GM18951 (cell line): ENCODE results near the gene LRRC15.

ENCODE experiments used
- POLR2A ChIP-seq: IDR thresholded peaks from 4 replicates; pipeline ENCODE4 v1.6.1; 2011; ENCODE audit warnings: mild to moderate bottlenecking; ENCODE audit not compliant: insufficient read length, insufficient read depth; ENCODE audit errors: extremely low read depth
- in situ Hi-C: fragments of 300-500 bp; cut with MboI; formaldehyde crosslinking; loops from one replicate; pipeline ENCODE4 v1.12.0; 2022; ENCODE audit warnings: low sequenced_read_pairs, mixed read lengths, inconsistent platforms; ENCODE audit not compliant: unreplicated experiment

Gene LRRC15

DNA sequence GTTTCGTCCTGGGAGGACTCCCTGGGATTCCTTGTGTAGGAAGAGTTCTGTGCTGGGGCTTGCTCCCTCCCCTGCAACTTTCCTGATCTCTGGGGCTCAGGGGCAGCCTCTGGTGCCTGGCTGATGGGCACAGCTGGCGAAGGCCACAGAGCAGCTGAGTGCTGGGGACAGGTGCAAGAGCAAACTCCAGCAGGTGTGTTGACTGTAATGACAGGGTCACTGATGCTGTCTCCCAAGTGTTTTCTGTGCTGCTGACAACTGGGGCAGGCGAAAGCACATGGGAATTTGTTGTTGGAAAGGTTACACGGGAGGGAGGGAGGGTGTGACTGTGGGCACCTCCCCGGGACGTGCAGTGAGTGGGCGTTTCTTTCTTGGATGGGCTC, 40.0 kb downstream of the LRRC15 start:
- no peak for TF ChIP-seq POLR2A
- in situ Hi-C loops = no loop called here

DNA sequence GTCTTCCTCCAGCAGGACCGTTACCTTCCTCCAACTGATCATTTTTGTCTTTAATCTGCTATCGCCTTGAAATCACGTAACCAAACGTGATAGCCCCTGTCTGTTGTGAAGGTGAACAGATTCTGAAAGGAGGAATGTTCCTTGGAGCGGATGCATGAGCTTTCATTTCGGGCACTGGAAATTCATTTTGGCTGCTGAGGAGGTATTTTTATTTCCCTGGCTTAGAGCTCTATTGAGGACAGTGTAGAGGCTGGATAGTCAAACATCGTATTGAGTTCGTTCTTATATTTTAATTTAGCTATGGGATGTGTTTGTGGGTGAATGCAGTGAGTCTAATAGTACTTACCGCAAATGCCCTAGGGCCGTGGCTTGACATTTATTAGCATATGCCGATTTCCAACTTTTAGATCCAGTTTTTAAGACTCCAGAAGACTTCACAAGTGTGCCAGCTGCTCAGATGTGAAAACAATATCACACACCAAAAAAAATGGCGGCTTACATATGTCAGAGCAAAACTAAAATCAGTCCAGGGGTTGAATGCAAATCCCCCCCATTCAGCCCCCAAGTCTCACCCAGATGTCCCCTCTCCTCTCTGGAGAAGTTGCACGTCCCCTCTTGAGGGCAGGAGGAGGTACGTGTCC, 40.5 kb downstream of the LRRC15 start:
- in situ Hi-C loops = no loop called here
- TF ChIP-seq POLR2A = no peak

DNA sequence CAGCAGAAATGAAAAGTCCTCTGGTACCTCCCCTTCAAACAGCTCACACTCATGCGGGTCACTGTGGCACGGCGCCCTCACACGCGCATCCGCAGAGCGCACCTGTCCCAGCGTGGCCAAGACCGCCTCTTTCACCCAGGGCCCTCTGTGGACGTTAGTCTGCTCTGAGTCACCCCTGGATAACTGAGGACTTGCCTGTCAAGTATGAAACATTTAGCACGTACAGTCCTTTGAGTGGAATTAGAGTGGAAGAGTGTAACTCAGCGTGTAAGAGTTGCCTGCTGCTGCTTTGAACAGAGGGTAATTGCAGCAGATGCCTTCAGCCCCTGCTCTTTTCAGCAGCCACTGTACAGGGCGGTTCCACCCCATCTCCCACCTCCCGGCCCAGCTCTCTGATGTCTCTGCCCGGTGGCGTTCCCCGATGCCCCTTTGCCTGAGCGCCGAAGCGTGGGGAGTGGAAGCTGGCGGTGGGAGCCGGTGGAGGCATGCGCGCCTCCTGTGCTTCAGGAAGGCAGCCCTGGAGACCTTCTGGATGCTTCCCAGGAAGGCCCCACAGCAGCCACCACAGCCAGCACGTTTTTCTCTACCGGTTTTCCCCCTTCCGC, 41.4 kb downstream of the LRRC15 start:
- in situ Hi-C loops = no loop called here

DNA sequence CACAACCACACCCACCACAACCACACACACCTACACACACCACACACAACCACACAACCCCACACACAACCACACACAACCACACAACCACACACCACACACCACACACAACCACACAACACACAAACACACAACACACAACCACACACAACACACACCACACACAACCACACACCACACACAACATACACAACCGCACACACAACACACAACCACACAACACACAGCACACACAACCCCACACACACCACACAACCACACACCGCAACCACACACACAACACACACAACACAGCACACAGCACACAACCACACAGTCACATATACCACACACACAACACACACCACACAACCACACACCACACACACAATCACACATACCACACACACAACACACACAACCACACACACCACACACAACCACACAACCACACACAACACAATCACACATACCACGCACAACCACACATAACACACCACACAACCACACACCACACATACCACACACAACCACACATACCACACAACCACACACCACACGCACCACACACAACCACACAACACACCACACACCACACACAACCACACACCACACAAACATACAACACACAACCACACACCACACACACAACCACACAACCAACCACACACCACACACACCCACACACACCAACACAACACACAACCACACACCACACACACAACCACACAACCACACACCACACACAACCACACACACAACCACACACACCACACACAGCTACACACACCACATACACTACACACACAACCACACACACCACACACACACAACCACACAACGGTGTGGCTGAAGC, 42.1 kb downstream of the LRRC15 start:
- in situ Hi-C loops = no loop called here

More for the DNA sequence above, 41.4 kb downstream of the LRRC15 start:
- no peak for TF ChIP-seq POLR2A

DNA sequence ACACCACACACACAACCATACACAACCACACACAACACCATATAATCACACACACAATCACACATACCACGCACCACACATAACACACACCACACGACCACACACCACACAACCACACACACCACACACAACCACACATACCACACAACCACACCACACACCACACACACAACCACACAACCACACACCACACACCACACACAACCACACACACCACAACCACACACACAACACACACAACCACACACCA, 42.6 kb downstream of the LRRC15 start:
- TF ChIP-seq POLR2A = no peak
- in situ Hi-C loops = no loop called here

More for the DNA sequence above, 42.1 kb downstream of the LRRC15 start:
- no peak for TF ChIP-seq POLR2A

DNA sequence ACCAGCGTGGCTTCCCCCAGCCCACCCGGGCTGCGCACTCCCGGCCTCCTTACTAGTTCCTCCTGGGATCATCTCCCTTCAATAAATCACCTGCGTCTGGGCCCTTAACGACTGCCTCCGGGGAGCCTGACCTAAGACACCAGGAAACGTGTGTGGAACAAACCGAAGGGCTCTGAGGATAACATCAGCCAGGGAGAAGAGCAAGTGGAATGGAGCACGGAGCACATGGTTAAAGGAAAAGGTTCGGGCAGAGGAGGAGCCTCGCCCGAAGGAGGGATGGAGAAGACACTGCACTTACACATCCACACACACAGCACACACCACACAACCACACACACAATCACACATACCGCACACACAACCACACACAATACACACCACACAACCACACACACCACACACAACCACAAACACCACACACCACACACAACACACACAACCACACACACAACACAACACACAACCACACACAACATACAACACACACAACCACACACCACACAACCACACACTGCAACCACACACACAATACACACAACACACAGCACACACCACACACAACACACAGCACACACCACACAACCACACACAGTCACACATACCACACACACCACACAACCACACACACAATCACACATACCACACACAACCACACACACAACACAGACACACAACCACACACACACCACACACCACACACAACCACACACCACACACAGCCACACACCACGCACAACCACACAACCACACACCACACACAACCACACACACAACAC, 43.2 kb downstream of the LRRC15 start:
- in situ Hi-C loops = no loop called here

DNA sequence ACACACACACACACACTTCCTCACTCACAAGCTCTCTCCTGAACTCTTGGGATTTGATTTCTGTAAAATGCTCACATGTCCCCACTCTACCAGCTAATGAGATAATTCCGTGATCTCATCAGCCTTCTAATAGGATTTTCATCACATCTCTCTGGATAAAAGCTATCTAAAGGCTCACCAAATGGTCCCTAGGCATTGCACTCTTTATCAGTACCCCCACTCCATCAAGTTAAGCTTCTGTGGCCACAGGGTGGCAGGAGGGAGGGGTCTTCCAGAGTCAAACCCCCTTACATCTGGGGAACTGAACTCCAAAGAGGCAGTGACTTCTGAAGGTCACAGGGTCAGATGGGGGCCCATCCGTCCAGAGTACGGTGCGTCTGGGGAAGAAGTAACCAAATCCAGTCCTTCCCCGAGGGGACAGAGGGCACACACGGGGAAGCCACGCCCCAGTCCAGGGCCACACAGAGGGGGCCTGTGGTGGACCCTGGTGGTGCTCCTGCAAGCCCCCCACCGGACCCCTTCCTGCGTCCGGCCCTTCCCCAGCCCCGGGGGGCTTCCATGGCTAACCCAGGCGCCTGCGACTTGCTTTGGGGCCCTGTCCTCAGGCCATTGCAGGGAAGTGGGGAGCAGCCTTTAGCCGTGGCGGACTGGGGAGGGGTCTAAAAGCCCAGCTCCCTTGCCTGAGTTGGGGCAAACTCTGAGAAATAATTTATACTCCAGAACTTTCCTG, 44.0 kb downstream of the LRRC15 start:
- in situ Hi-C loops = no loop called here
- TF ChIP-seq POLR2A = no peak

More for the DNA sequence above, 43.2 kb downstream of the LRRC15 start:
- no peak for TF ChIP-seq POLR2A

DNA sequence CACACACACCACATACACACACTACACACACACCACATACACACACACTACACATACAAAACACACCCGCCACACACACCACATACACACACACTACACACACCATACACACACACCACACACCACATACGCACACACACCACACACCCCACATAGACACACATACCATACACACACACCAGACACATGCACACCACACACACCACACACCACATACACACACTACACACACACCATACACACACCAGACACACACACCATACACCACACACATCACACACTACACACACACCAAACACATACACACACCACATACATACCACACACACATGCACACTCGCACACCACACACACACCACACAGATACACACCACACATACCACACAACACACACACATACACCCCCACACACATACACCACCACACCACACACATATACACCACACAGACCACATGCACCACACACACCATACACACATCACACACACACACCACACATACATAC, 44.7 kb downstream of the LRRC15 start:
- in situ Hi-C loops = no loop called here
- no peak for TF ChIP-seq POLR2A

DNA sequence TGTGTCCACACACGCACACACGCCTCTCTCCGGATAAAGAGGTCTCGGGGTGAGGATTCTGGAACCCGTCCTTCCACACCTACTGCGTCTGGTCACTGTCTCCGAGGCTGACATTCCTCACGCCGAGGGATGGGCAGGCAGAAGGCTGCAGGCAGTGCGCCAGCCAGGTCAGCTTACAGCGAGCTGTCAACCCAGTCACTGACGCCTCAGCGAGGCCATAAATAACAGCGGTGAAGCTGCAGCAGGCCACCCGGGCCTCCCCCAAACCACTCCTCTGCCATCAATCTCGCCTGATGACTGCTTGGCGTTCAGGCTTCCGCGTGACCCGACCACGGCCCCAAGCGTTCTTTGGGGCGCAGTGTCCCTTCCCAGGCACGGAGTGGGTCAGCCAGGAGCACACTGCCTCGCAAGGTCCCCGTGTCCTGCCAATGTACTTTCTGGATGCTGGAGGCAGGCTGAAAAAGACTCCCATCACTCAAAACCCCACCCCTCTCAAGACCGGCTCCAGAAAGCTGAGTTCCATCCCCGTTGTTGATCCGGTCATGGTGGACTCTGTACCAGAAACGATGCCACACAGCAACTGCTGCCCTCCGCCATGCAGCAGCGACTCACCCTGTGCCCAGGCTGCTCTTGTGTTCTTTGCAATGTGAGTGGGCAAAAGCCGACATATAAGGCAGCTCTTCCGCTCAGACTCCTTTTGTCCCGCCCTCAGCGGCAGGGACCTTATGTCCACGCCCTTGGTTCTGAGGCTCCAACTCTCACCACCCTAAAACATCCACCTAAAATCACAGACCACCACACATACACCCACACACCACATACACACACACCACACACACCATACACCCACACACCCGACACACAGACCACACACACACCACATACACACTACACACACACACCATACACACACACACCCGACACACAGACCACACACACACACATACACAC, 45.5 kb downstream of the LRRC15 start:
- TF ChIP-seq POLR2A = no peak
- in situ Hi-C loops = no loop called here

DNA sequence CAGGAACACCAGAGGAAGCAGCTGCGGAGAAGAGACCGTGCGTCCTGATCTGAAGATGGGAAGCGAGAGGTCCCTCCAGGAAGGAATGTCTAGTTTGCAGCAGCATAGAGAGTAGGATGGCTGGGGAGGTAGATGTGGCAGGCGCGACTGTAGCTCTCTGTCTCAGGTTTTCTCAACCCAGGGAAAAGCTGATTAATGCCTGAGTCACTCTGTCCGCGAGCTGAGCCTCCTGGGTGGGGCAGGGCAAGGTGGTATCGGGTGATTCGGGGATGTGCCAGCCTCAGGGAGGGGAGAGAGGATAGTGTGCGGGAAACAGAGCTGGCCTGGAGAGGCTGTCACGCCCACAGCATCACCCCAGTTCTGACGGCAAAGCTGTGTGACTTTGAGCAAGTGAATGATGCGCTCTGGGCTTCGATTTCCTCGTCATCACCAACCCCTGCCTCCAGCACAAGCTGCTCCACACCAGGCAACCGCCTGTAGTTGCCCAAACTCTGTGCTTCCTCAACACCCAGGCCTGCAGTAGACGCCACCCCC, 46.8 kb downstream of the LRRC15 start:
- TF ChIP-seq POLR2A = no peak

More for the DNA sequence above, 46.8 kb downstream of the LRRC15 start:
- in situ Hi-C loops = no loop called here
